Stimulated activated naive CD4-positive, alpha-beta T cell treated with Interleukin-2 at 50 U/mL for 16 hours (primary cell): ENCODE results near the gene CCT5.
"Not testable (repeated sequence)": the region's sequence is repeated elsewhere in the genome, so short reads cannot be mapped to it uniquely, and the experiment has no call there.

Experiments used
- DNase-seq: peaks from one replicate; lab custom pipeline; 2025; lab: John Stamatoyannopoulos, UW

Gene CCT5

DNA sequence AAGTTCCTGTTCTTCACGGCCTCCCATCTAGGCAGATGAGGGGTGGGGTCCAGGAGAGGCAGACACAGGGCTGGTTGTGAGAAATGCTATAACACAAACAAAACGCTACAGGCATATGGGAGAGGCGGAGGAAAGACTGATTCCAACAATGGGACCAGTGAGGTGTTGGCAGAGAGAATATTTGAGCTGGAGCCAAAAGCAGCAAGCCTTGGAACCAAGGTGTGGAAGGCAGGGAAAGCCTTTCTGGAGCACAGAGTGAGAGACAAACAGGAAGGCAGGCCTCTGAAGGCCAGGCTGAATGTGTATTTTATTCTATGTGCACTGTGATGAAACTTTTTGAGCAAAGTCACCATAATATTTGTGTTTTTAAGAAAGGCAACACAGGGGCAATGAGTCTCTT lies 3.3 kb upstream of the CCT5 start:
- no peak for DNase-seq

GRCh38 chr5:10247217-10247616 lies 2.9 kb upstream of the CCT5 start:
- DNase-seq: not testable (repeated sequence)

DNA sequence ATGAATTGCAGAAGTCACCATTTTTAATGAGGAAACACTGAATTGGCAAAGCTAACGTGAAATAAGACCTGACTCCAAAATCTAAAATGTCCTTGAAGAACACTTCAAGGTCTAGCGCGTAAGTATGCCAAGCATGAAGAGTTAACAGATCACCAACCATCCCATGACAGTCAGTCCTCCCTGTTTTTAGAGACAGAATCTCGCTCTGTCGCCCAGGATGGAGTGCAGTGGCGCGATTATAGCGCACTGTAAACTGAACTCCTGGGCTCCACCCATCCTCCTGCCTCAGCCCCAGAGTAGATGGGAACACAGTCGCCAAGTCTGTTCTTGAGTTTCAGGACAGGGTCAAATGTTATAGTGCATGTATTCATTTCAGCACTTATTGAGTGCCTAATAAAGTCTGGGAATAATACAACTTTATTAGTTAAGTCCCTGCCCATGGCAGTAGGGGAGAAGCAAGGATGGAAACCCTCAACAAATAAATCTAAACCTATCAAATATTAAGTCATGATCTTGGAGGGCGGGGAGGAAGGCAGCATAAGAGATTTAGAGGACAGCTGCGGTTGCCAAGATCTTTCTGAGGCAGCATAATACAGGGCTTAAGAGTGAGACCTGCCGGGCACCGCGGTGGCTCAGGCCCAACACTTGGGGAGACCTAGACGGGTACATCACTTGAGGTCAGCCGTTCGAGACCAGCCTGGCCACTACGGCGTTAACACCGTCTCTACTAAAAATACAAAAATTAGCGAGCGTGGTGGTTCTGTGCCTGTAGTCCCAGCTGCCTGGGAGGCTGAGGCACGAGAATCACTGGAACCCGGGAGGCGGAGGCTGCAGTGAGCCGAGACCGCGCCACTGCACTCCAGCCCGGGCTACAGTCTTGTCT lies 1.5 kb upstream of the CCT5 start:
- no peak for DNase-seq

DNA sequence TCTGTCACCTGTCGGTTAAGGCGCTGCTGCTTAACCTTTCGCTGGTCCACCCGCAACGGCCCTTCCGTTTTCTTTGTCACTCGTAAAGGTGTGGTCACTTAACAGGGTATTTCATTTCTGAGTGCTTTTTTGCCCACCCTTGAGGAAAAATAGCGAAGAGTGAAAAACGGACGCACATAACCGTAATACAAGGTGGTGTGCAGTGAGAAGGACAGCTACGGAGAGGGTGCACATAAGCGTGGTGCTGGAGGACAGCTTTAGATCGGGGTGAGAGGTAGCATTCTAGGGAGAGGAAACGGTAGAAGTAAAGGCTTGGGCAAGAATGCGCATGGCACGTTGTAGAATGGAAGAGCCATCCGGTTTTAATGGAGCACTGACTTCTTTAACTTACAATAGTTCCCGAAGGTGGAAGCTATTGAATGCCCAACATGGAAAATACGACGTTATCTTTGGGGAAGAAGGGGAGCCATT lies 761 bp downstream of the CCT5 start:
- peak; percentile 20 for DNase-seq

DNA sequence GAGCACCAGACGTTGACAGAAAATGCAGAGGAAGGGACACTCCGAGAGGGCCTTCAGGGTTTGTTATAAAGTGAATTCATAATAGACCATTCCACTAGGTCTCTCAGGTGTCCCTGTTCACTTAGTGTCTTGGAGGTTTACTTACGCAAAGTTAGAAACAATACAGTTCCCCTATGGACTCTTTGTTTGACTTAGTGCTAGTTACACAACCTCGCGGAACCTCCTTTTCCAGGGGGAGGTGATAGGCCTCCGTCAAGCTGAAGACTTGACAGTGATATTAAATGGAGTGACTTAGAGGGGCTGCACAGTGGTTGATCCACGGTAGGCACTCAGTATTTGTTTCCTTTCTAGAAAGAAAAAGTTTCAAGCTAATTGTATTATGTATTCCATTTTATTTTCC lies 1.3 kb downstream of the CCT5 start:
- DNase-seq: no peak

DNA sequence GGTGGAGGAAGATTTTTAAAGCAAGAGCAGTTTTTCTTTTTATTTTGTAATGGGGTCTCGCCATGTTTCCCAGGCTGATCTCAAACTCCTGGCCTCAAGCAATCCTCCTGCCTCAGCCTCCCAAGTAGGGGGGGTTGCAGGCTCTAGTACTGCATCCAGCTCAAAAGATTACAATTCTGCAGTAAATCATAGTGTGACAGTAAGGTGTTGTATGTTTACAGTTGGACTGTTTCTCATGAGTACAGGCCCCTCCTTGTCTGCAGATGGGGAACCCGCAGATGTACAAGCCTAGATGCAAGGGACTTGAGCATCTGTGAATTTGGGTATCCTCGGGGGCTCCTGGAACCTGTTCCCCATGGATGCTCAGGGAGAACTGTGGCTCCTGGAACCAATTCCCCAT lies 3.3 kb downstream of the CCT5 start:
- no peak for DNase-seq

DNA sequence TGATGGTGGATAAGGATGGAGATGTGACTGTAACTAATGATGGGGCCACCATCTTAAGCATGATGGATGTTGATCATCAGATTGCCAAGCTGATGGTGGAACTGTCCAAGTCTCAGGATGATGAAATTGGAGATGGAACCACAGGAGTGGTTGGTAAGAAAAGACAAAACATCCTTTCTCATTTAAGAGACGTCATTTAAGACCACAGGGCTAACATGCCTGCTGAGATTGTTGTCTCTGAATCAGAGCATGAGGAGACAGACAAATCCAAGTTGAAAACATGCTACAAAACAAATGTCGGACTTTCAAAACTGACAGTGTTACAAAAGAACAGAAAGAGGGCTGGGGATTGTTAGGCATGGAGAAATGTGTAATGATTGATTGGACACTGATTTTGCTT lies 4.6 kb downstream of the CCT5 start:
- DNase-seq: no peak

DNA sequence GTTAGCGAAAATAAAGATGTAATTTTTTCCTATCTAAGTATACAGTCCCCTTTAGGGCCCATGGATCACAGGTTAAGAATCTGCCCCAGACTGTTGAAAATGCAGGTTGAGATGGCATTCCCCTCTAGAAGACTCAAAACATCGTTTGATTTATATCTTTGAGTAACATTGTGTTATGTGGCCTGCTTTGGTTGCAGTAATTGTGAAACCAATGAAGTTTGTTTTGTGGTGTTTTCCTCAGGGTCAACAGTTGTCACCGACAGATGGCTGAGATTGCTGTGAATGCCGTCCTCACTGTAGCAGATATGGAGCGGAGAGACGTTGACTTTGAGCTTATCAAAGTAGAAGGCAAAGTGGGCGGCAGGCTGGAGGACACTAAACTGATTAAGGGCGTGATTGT lies 7.8 kb downstream of the CCT5 start:
- no peak for DNase-seq

DNA sequence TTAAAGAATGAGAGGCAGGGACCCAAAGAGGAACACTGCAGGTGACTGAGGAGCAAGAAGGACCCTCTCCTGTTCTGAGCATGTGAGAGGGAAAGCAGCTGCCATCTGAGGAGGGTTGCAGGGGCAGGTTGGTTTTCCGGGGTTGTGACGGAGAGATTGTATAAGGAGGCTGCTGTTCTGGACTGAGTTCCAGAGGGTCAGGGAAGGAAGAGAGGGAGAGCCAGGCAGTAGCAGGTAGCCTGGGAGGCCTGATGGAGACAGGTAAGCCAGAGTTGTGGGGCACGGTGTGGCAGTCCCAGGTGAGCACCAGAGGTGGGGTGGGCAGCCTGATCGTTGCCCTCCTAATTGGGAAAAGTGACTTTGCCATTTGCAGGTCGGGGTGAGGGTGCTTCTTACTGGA lies 9.8 kb downstream of the CCT5 start:
- no peak for DNase-seq

DNA sequence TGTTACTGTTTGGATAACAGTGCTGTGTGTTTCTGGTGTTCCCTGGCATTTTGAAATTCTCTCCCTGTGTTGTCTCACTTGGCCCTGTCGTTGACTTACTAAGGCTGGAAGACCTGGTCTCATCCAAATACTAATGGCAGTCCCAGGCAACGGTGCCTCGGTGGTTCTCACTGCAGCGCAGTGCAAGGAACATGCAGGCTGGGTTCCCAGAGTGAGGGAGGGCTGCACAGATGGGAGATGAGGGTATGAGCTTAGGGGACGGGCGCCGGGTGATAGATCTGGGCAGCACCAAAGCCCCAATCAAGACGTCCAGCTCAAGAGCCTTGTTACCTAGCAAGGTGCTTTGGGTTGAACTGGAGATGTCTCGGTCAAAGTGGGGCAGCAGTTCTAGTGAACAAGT lies 11.0 kb downstream of the CCT5 start:
- DNase-seq: no peak

DNA sequence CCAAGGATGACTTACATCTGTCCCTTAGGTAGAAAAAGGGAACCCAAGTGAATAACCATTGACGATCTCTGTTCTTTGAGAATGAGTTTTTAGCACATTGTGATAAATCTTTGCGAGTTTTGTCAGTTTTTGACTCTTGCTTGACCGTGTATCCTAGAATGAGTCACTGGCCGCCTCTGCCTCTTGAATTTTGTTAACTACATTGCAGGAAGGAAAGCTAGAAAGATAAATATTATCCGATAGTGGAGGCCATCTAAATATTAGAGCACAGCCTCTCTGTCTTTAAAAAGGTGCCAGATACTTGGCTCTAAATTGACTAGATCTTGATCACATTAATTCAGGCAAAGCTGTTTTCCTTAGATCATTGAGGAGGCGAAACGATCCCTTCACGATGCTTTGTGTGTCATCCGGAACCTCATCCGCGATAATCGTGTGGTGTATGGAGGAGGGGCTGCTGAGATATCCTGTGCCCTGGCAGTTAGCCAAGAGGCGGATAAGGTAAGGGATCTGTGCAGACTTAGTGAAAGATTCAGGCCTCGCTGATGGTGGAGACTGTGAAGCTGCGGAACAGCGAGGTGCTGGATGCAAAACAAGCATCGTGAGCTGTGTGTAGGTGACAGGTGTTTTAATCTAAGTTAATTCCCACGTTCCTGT lies 12.2 kb downstream of the CCT5 start:
- DNase-seq: no peak

DNA sequence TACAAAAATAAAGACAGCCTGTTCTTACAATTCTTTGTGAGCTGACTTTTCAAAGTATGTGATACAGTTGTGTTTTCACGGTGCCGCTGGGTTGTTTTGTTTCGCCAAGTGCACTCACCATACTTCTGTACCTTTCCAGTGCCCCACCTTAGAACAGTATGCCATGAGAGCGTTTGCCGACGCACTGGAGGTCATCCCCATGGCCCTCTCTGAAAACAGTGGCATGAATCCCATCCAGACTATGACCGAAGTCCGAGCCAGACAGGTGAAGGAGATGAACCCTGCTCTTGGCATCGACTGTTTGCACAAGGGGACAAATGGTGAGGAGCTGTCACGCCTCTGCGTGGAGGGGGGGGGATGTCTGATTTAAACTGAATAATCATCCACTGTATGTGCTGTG lies 12.9 kb downstream of the CCT5 start:
- DNase-seq: no peak

- no peak for DNase-seq
These were observed 14.5 kb downstream of the CCT5 start for GRCh38 chr5:10264604-10265003.

DNA sequence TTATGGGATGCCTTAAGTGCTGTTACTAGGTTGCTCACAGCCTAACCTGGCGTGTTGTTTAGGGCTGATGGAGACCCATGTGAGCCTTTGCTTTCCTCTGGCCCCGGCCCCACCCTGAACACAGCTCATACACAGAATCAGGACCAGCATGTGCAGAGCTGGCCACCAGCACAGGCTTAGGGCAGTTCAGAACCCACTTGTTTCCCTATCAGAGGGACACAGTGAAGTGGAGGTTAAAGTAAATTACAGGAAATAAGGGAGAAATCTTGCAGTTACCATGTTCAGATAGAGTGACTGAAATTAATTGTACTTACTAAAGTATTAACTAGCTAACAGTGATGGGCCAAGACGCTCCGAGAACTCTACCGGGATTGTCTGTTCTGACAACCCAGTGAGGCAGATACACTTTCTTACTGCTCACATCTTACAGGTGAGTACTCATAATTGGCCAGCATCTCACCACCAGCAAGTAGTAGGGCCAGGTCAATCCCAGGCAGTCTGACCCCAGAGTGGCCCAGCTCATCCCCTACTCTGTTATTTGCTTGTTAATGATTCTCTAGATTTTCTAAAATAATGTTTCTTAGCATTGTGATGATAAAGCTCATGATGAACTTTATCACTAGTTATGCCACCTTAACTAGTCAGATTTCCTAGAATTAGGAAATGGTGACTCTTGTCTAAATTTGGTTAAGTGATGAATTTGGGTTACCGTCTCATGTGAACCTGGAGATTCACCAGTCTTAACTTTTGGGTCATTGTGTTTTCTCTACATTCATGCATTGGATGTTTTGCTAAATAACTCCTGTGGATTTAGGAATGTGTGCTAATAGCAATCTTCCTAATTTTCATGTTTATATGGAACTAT lies 15.4 kb downstream of the CCT5 start:
- DNase-seq: no peak

- DNase-seq: no peak
These were observed 16.1 kb downstream of the CCT5 start for GRCh38 chr5:10266137-10266536.

- no peak for DNase-seq
These were observed 16.8 kb downstream of the CCT5 start for GRCh38 chr5:10266839-10267238.

GRCh38 chr5:10268100-10268499 lies 18.0 kb downstream of the CCT5 start:
- DNase-seq: no peak

DNA sequence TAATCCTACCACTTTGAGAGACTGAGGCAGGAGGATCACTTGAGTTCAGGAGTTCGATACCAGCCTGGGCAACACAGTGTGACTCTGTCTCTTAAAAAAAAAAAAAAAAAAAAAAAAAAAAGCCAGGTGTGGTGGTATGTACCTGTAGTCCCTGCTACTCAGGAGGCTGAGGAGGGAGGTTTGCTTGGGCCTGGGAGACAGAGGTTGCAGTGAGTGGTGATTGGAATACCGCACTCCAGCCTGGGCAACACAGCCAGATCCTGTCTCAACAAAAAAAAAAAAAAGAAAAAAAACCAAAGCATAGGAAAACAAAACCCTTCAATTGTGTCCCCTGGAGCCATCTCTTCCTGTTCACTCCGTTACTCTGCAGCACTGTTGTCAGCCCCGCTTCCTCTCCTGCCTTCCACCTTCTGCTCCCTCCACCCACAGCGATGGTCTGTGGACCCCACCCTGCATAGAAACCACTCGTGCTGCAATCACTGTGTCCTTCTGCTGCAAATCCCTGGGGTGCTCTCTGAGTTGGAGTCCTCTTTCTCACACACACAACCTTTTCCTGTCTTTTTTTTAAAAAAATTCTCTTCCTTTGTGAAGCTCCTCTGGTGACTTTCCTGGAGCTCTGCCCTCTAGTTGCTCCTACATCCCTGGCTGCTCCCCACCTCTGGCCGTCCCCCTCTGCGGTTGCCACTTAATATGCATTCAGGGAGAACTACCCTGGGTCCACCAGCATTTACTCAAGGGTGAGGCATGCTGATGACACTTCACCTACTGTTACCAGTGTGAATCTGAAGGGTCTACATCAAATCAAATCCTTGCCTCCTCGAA lies 22.2 kb downstream of the CCT5 start:
- DNase-seq: no peak

DNA sequence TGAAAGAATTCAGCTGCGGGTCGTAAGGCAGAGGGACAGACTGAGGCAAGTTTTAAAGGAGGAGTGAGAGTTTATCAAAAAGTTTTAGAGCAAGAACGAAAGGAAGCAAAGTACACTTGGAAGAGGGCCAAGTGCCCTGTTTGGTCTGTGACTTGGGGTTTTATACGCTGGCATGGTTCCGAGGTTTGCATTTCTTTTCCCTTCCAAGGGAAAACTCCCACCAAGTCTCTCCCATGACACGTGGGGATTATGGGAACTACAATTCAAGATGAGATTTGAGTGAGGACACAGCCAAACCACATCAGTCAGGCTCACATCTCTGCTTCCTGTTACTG lies 22.8 kb downstream of the CCT5 start:
- not testable (repeated sequence) for DNase-seq

DNA sequence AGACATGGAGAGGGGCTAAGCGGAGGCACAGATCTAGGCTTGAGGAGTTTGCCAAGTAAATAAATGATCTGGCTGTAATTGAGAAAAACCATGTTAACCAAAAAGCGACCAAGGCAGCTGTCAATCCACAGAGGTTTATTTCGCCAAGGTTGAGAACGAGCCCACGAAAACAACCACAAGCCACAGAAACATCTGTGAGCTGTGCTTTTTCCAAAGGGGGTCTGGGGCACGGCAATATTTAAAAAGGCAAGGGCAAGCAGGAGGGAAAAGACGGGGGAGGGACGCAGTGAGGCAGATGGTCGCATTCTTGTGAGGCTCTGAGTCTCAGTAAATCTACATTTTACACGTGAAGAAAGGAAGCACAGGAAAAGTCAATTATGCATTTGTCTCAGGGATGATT lies 25.4 kb downstream of the CCT5 start:
- DNase-seq: no peak

- no peak for DNase-seq
These were observed 25.9 kb downstream of the CCT5 start for GRCh38 chr5:10275991-10276390.

- DNase-seq: no peak
These were observed 26.6 kb downstream of the CCT5 start for GRCh38 chr5:10276691-10277090.
